HCT116 (cell line): Measurements from ENCODE around the gene GJA9. TPM values are rescaled to one million over a fixed set of nuclear protein-coding genes. Genes with fewer than 3 reads are reported as not detected.

Experiments used
- ATAC-seq: fragments of 200-7000 bp; cut with Tn5 transposase; 2 replicates; pipeline ENCODE4 v1.9.1; 2020; ENCODE audit warnings: mild to moderate bottlenecking, moderate library complexity
- BruUV-seq: library from RNA; stranded (reverse); fragments of 400-500 nt; replicated peaks from 2 replicates; lab custom pipeline; 2021; lab: Mats Ljungman, UMichigan
- CTCF ChIA-PET: fragments of 300-600 bp; sonication (Branson Sonifier 250); formaldehyde crosslinking; loops from one replicate; lab custom pipeline; 2021; ENCODE audit warnings: antibody characterized with exemption; lab: Charles Lee
- POLR2A ChIA-PET: fragments of 300-600, 350-600 bp; sonication (Branson Sonifier 250); formaldehyde crosslinking; loops from one replicate; lab custom pipeline; 2021; ENCODE audit warnings: antibody characterized with exemption; lab: Charles Lee
- RAD21 ChIA-PET, 2 experiments: fragments of 300-600 bp; sonication (Branson Sonifier 250); formaldehyde crosslinking; loops; one replicate each; lab custom pipeline; 2023; ENCODE audit warnings: low total read pairs in 2 of 2; ENCODE audit not compliant: uncharacterized antibody in 2 of 2, unreplicated experiment in 2 of 2, low non-redundant PET in 1 of 2; lab: Charles Lee
- DNase-seq: peaks from one replicate; pipeline ENCODE4 v3.0.0-alpha.2; 2010; ENCODE audit warnings: low read depth, low spot score
- H2AFZ ChIP-seq: fragments of 200-600 bp; shearing (Covaris generic), sonication (generic); 2 replicates; pipeline ENCODE4 v1.6.1; 2017; ENCODE audit warnings: low read depth, mixed run types, mixed read lengths, antibody characterized with exemption, low read length; ENCODE audit not compliant: poor library complexity, severe bottlenecking
- H3K27ac ChIP-seq: 2 replicates; pipeline ENCODE4 v1.5.1; 2012; ENCODE audit warnings: low read depth, low read length
- H3K27me3 ChIP-seq: fragments of 200-600 bp; sonication (generic); 2 replicates; pipeline ENCODE4 v1.6.1; 2016; ENCODE audit warnings: mixed run types, low read length, mixed read lengths; ENCODE audit not compliant: insufficient read depth
- H3K36me3 ChIP-seq, 2 experiments: fragments of 200-500 bp in 1 of 2; fragments of 200-600 bp in 1 of 2; sonication (Bioruptor generic) in 1 of 2; sonication (generic) in 1 of 2; 2 replicates each; pipeline versions ENCODE4 v1.5.1 to v1.6.1; 2014 to 2016; ENCODE audit warnings: low read length in 2 of 2, inconsistent platforms in 1 of 2, mixed read lengths in 1 of 2, mixed run types in 1 of 2; ENCODE audit not compliant: insufficient read depth in 2 of 2, control insufficient read depth in 1 of 2
- H3K4me1 ChIP-seq, 2 experiments: fragments of 200-600 bp in 1 of 2; sonication (generic) in 1 of 2; 2 replicates each; pipeline versions ENCODE4 v1.5.1 to v1.6.1; 2012 to 2017; ENCODE audit warnings: low read length in 2 of 2, inconsistent platforms in 1 of 2, mild to moderate bottlenecking in 1 of 2, mixed read lengths in 1 of 2, mixed run types in 1 of 2, moderate library complexity in 1 of 2; ENCODE audit not compliant: insufficient read depth in 2 of 2, control insufficient read depth in 1 of 2
- H3K4me2 ChIP-seq: fragments of 200-600 bp; sonication (generic); 2 replicates; pipeline ENCODE4 v1.6.1; 2017; ENCODE audit warnings: mixed run types, low read length, mixed read lengths
- H3K4me3 ChIP-seq, 2 experiments: fragments of 200-600 bp in 1 of 2; sonication (generic) in 1 of 2; replicated peaks in 1 of 2; 2 replicates each; pipeline ENCODE4 v1.5.1; 2011 to 2016; ENCODE audit warnings: low read length in 2 of 2, control low read depth in 1 of 2, low read depth in 1 of 2, mild to moderate bottlenecking in 1 of 2, mixed read lengths in 1 of 2, mixed run types in 1 of 2
- H3K79me2 ChIP-seq: fragments of 200-600 bp; sonication (generic); 2 replicates; pipeline ENCODE4 v1.6.1; 2017; ENCODE audit warnings: mild to moderate bottlenecking, mixed run types, low read length, moderate library complexity, mixed read lengths; ENCODE audit not compliant: insufficient read depth
- H3K9ac ChIP-seq: fragments of 200-600 bp; sonication (generic); 2 replicates; pipeline ENCODE4 v1.6.1; 2016; ENCODE audit warnings: low read length, mixed read lengths
- H3K9me2 ChIP-seq: fragments of 200-600 bp; sonication (generic), shearing (Covaris generic); 2 replicates; pipeline ENCODE4 v1.6.1; 2017; ENCODE audit warnings: mixed run types, mild to moderate bottlenecking, moderate library complexity; ENCODE audit not compliant: insufficient read depth
- H3K9me3 ChIP-seq, 2 experiments: fragments of 200-500 bp in 1 of 2; fragments of 200-600 bp in 1 of 2; sonication (Bioruptor generic) in 1 of 2; sonication (generic) in 1 of 2; 2 replicates each; pipeline ENCODE4 v1.6.1; 2014 to 2017; ENCODE audit warnings: low read length in 2 of 2, mixed read lengths in 2 of 2, inconsistent platforms in 1 of 2, low read depth in 1 of 2, mild to moderate bottlenecking in 1 of 2, mixed run types in 1 of 2, moderate library complexity in 1 of 2; ENCODE audit not compliant: control insufficient read depth in 1 of 2, insufficient read depth in 1 of 2
- H4K20me1 ChIP-seq: fragments of 200-600 bp; sonication (generic), shearing (Covaris generic); 2 replicates; pipeline ENCODE4 v1.6.1; 2017; ENCODE audit warnings: mixed run types, mild to moderate bottlenecking, moderate library complexity; ENCODE audit not compliant: insufficient read depth
- CBX3 ChIP-seq: IDR thresholded peaks from 2 replicates; pipeline ENCODE4 v1.6.1; 2012; ENCODE audit warnings: low read depth
- CEBPB ChIP-seq: IDR thresholded peaks from 2 replicates; pipeline ENCODE4 v1.6.1; 2012; ENCODE audit warnings: low read depth
- EGR1 ChIP-seq: IDR thresholded peaks from 2 replicates; pipeline ENCODE4 v1.6.1; 2012; ENCODE audit warnings: low read depth
- EZH2 ChIP-seq: fragments of 200-600 bp; sonication (generic); IDR thresholded peaks from 2 replicates; pipeline ENCODE4 v1.6.1; 2017; ENCODE audit warnings: antibody characterized with exemption, mixed run types
- FOSL1 ChIP-seq: IDR thresholded peaks from 2 replicates; pipeline ENCODE4 v1.6.1; 2012; ENCODE audit warnings: low read depth
- POLR2AphosphoS5 ChIP-seq: IDR thresholded peaks from 2 replicates; pipeline ENCODE4 v1.6.1; 2011; ENCODE audit warnings: mild to moderate bottlenecking, low read depth, low read length, moderate library complexity
- RAD21 ChIP-seq: IDR thresholded peaks from 2 replicates; pipeline ENCODE4 v1.6.1; 2012; ENCODE audit warnings: low read depth, mild to moderate bottlenecking
- REST ChIP-seq: IDR thresholded peaks from 2 replicates; pipeline ENCODE4 v1.6.1; 2012; ENCODE audit warnings: low read depth
- SIN3A ChIP-seq: IDR thresholded peaks from 2 replicates; pipeline ENCODE4 v1.6.1; 2012; ENCODE audit warnings: low read depth
- SRF ChIP-seq: IDR thresholded peaks from 2 replicates; pipeline ENCODE4 v1.6.1; 2012; ENCODE audit warnings: low read depth
- ZNF274 ChIP-seq: fragments of 200-500 bp; sonication (Bioruptor generic); IDR thresholded peaks from 2 replicates; pipeline ENCODE4 v1.6.1; 2014; ENCODE audit warnings: mild to moderate bottlenecking, low read depth, low read length, inconsistent platforms
- intact Hi-C: fragments of 100-400 bp; cut with micrococcal nuclease; formaldehyde crosslinking; loops from 2 replicates; pipeline ENCODE4 v1.10.0; 2022
- total RNA-seq: library from RNA; stranded (reverse); gene quantifications from one replicate; pipeline ENCODE4 v1.2.1, GENCODE V29; 2021; ENCODE audit not compliant: unreplicated experiment
- TF ChIP-seq, protein P1 (sequence below): IDR thresholded peaks from 2 replicates; pipeline ENCODE4 v1.6.1; 2012

Gene GJA9
- total RNA-seq, 1 experiment from 2014 or later = not detected

- ChIA-PET POLR2A (no interaction called here), RAD21 (no interaction called here), CTCF (no interaction called here)
- intact Hi-C loops = no loop called here
- H3K9me3 ChIP-seq = no peaks in the 10 kb centered on the region
- H3K27me3 ChIP-seq = no peaks in the 10 kb centered on the region
- H3K79me2 ChIP-seq = peaks cover 16% of the 10 kb centered on the region; the same call in 1 of the 2 replicates
- no peak for TF ChIP-seq ZNF274
- TF ChIP-seq, protein P1, sequence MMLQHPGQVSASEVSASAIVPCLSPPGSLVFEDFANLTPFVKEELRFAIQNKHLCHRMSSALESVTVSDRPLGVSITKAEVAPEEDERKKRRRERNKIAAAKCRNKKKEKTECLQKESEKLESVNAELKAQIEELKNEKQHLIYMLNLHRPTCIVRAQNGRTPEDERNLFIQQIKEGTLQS = no peak
- TF ChIP-seq SIN3A = no peak
- no peak for TF ChIP-seq SRF
- no peak for TF ChIP-seq POLR2AphosphoS5
- no peak for TF ChIP-seq REST
- TF ChIP-seq EZH2 = no peak
- no peak for TF ChIP-seq CEBPB
- no peak for TF ChIP-seq RAD21
- TF ChIP-seq EGR1 = no peak
- no peak for TF ChIP-seq CBX3
- TF ChIP-seq FOSL1 = no peak
- ATAC-seq (no peak), DNase-seq (no peak)
- no peaks in the 10 kb centered on the region for H4K20me1 ChIP-seq
- H3K36me3 ChIP-seq = peaks cover 7 to 8% of the 10 kb centered on the region in 2 experiments; a peak in 3 of 4 replicates
- no peaks in the 10 kb centered on the region for H3K9me2 ChIP-seq
- peak overlapping the region; percentile 99 for H3K4me2 ChIP-seq
- peak overlapping the region; percentile 58 for H2AFZ ChIP-seq
- H3K9ac ChIP-seq = peak overlapping the region; percentile 68
- BruUV-seq = TSS peak; percentile 59
- H3K4me1 ChIP-seq = peaks cover 4 to 19% of the 10 kb centered on the region in 2 experiments
- peak overlapping the region; percentile 76 to 93 for H3K4me3 ChIP-seq
- 0 out of 2 replicates have a peak overlapping the region, but pooled peaks have one; percentile 15 for H3K27ac ChIP-seq
Measured at GRCh38 chr1:38860454-38860795, 21.0 kb downstream of the GJA9 start.
